HG02798 (cell line): ENCODE results near the gene ARHGEF25.
"Not testable (repeated sequence)": the region's sequence is repeated elsewhere in the genome, so short reads cannot be mapped to it uniquely, and the experiment has no call there.

Source experiments
- ATAC-seq: cut with Tn5 transposase; IDR thresholded peaks from one replicate; pipeline ENCODE4 v1.9.1; 2021; ENCODE audit warnings: mild to moderate bottlenecking; ENCODE audit not compliant: unreplicated experiment, poor library complexity

Gene ARHGEF25

GRCh38 chr12:57607958-57608663 is 3.1 kb upstream of the ARHGEF25 start:
- ATAC-seq = no peak

GRCh38 chr12:57609101-57609780 is 2.0 kb upstream of the ARHGEF25 start:
- ATAC-seq = no peak

GRCh38 chr12:57609781-57610553 is 1.3 kb upstream of the ARHGEF25 start:
- no peak for ATAC-seq

- no peak for ATAC-seq
Measured at GRCh38 chr12:57610554-57611107, 604 bp upstream of the ARHGEF25 start.

- ATAC-seq = no peak
Measured at GRCh38 chr12:57611827-57612710, 834 bp downstream of the ARHGEF25 start.

GRCh38 chr12:57612711-57613426 is 1.6 kb downstream of the ARHGEF25 start:
- ATAC-seq = no peak

GRCh38 chr12:57613427-57614109 is 2.3 kb downstream of the ARHGEF25 start:
- no peak for ATAC-seq

- peak; percentile 74 for ATAC-seq
Measured at GRCh38 chr12:57614178-57614947, 3.1 kb downstream of the ARHGEF25 start.

GRCh38 chr12:57614948-57615500 is 3.8 kb downstream of the ARHGEF25 start:
- ATAC-seq = no peak

GRCh38 chr12:57615637-57616036 is 4.4 kb downstream of the ARHGEF25 start:
- ATAC-seq = no peak

GRCh38 chr12:57616383-57617101 is 5.3 kb downstream of the ARHGEF25 start:
- no peak for ATAC-seq

GRCh38 chr12:57617942-57618341 is 6.7 kb downstream of the ARHGEF25 start:
- ATAC-seq = no peak

- not testable (repeated sequence) for ATAC-seq
Measured at GRCh38 chr12:57618431-57618830, 7.2 kb downstream of the ARHGEF25 start.

GRCh38 chr12:57618966-57619433 is 7.8 kb downstream of the ARHGEF25 start:
- no peak for ATAC-seq

- no peak for ATAC-seq
Measured at GRCh38 chr12:57619434-57620244, 8.4 kb downstream of the ARHGEF25 start.
